HS-5 (cell line): ENCODE measurements around the gene DGUOK.
"Not testable (repeated sequence)": the region's sequence is repeated elsewhere in the genome, so short reads cannot be mapped to it uniquely, and the experiment has no call there.

ENCODE experiments used
- DNase-seq: peaks from one replicate; pipeline ENCODE4 v3.0.0-alpha.2; 2012; ENCODE audit warnings: low read depth

Gene DGUOK

DNA sequence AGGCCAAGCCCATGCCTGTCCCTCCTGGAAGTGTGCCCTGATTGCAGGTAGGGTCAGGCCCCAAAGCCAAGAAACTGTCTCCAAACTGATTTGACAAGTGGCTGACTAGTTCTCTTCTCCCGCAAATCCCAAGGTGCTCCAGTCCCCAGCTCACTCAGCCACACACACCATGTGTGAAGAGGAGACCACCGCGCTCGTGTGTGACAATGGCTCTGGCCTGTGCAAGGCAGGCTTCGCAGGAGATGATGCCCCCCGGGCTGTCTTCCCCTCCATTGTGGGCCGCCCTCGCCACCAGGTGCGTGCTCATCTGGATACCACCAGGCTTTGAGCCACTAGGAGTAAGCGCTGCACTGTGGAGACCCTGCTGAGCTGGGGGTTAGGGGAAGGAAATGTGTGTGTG, 25.5 kb upstream of the DGUOK start:
- DNase-seq: no peak

DNA sequence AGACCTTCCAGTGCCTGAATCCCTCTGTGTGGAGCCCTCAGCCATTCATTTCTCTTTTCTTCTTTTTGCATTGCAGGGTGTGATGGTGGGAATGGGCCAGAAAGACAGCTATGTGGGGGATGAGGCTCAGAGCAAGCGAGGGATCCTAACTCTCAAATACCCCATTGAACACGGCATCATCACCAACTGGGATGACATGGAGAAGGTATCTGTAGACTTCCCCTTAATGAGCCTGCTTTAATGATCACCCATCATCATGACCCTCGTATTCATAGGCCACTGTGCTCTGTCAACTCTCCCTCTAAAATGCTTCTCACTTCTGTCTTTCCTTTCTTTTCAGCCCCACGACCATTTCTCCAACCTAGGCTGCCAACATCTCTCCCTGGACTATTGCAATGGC, 24.4 kb upstream of the DGUOK start:
- DNase-seq: no peak

DNA sequence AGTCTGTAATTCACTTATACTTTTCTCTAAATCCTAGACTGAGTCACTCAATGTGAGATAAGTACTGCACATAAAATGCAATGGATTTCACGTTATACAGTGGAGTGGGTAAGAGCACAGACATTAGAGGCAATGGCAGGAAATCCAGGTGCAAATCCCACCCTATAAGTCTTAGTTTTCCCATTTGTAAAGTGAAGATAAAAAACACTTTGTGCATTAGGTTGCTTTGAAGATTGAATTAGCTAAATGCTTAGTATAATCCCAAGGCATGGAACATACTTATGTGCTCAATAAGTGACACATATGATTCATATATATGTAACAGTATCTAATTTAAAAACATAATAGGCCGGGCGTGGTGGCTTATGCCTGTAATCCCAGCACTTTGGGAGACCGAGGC, 23.4 kb upstream of the DGUOK start:
- DNase-seq: no peak

DNA sequence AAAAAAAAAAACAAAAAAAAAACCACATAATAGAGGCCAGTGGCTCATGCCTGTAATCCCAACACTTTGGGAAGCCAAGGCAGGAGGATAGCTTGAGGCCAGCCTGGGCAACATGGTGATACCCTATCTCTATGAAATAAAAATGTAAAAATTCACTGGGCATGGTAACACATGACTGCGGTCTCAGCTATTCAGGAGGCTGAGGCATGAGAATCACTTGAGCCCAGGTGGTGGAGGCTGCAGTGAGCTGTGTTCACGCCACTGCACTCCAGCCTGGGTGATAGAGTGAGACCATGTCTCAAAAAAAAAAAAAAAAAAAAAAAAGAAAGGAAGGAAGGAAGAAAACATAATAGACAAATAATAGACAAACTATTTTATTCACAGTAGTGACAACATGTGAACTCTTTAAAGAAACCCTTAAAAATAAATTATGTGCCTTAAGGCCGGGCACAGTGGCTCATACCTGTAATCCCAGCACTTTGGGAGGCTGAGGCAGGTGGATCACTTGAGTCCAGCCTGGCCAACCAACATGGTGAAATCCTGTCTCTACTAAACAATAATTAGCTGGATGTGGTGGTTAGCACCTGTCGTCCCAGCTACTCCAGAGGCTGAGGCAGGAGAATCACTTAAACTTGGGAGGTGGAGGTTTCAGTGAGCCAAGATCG, 22.6 kb upstream of the DGUOK start:
- not testable (repeated sequence) for DNase-seq

DNA sequence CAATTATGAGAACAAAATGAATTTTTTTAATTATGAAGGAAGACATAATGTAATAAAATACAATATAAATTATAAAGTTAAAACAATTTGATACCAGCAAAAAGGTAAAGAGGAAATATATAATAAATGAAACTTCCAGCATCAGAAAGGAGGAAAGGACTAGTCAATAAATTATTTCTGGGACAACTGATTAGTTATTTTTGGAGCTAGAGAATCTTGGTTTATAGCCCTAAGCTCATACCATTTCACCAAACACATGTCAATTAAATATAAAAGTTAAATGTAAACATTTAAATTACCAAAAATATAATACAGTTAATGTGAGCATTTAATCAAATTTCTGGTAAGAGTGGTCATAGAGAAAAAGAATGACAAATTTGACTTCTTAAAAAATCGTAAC, 21.7 kb upstream of the DGUOK start:
- no peak for DNase-seq

DNA sequence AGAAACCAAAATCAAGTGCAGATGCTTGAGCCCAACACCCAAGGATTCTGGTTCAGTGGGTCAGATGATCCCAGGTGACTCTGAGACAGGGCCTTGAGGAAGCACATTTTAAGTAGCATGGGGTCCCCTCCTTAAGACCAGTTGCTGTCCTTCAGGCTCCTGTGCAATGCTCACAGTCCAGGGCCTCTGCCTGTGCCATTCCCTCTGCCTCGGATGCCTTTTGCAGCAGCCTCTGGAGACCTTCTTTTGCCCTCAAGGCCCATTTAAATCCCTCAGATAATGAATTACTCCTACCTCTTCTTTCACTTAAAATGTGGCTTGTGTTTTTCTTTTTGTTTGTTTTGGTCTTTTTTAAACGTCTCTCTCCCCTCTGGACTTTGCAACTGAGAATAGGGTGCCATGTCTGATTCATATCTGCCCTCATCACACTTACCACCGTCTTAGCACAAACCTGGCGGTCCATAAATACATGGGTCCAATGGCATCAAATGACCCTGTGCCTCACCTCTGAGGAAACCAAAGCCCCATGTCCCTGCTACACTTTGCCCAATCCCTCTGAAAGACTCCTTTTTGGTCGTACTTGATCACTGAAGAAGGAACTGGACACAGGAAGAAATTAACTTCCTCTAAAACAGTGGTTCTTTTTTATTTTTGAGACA, 19.7 kb upstream of the DGUOK start:
- DNase-seq: no peak

DNA sequence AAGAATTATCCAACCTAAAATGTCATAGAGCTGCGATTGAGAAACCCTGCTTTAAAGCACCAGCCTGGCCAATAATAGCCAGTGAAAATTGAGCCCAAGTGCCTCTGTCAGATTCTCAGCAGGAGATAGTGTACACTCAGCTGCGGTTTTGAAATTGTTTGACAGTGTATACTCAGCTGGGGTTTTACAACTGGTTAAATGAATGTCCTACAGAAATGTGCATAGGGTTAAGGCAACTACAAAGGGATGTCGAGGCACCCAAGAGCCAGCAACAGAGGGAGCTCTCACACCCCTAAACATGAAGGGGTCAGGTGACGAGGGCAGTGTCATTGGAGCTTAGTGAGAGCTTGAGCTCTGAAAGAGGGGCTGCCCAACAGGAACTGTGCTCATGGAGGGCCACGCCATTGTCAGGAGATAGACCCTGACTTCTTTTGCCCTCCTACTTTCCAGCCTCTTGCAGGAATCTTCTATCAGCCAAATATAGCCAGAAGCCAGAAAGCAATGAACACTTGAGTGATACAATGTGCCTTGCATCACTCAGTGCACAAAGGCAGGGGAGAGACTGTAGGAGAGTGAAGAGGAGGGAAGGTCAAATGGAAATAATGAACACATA, 18.7 kb upstream of the DGUOK start:
- no peak for DNase-seq

DNA sequence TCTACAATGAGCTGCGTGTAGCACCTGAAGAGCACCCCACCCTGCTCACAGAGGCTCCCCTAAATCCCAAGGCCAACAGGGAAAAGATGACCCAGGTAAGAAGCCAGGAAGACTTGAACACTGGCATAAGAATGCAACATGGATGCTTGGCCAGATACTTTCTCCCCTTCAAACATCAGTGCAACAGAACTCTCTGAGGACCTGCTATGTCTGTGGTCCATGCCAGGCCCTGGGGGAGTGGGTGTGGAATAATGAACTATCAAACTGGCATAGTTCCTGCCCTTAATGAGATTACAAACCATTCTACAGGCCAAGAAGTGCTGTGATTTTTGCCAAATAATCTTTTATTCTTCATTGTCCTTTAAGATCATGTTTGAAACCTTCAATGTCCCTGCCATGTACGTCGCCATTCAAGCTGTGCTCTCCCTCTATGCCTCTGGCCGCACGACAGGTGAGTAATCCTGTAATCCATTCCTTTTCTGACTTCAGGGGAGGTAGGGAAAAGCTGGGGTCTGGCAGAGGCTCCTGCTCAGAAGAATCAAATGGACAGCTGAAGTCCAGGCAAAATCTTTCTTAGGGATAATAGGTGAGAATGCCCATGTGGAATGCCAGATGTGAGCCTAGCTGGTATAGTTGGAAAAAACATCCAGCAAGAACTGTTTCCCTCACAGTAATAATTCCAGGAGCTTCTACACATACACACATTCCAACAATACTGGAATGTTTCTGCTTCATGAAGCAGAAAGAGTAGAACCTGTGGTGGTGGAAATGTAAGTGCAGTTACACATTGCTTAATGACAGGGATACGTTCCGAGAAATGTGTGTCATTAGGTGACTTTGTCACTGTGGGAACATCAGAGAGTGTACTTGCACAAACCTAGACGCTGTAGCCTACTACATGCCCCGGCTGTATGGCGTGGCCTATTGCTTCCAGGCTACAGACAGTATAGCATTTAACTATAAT, 17.7 kb upstream of the DGUOK start:
- DNase-seq: no peak

DNA sequence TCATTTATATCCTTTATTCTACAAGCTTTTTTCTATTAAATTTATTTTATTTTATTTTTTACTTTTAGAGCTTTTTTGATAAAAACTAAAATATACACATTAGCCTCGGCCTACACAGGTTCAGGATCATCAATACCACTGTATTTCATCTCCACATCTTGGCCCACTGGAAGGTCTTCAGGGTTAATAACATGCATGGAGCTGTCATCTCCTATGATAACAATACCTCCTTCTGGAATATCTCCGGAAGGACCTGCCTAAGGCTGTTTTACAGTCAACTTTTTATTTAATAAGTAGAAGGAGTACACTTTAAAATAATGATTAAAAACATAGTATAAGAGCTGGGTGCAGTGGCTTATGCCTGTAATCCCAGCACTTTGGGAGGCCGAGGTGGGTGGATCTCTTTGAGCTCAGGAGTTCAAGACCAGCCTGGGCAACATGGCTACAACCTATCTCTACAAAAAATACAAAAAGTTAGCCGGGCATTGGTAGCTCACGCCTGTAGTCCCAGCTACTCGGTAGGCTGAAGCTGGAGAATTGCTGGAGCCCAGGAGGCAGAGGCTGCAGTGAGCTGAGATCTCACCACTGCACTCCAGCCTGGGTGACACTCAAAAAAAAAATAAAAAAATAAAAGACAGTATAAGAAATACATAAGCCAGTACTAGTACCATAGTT, 15.7 kb upstream of the DGUOK start:
- DNase-seq: no peak

DNA sequence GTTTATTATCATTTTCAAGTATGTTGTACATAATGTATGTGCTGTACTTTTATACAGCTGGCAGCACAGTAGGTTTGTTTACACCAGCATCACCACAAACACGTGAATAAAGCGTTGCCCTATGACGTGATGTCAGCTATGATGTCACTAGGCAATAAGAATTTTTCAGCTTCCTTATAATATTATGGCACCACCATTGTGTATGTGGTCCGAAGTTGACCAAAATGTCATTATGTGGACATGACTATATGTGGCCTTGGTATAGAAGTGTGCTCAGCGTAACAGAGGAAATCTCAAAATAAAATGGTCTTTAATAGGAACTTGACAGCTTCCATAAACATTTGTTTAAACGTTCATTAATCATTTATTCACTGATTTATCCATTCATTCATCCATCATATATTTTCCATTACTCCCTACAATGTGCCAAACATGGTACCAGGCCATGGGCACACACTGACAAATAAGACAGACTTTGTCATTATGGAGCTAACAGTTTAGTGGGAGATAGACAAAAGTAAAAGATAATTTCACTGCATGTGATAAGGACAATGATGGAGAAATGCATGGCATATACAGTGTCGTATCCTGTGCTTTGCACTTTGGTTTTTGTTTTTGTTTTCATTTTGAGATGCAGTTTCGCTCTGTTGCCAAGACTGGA, 15.0 kb upstream of the DGUOK start:
- no peak for DNase-seq

DNA sequence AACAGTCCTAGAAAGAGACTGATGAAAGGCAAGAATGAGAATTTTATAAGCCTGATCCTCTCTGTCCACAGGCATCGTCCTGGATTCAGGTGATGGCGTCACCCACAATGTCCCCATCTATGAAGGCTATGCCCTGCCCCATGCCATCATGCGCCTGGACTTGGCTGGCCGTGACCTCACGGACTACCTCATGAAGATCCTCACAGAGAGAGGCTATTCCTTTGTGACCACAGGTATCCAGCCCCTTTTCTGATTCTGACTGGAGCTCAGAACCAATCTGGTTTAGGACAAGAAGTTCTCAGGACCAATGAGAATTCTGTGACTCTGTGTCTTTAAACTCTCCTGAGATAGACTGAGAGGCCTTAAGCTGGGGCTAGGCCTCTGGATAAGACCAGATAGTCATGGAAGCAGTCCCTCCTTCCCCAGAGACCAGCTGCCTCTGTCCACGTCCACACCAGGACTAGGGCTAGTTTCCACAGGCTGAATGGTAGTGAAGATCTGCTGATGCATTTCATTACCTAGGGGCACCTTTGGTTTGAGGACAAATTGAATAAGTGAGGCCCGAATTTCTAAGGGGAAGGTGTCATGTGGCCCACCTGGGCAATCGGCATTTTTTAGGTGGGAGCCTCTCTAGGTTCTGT, 13.1 kb upstream of the DGUOK start:
- no peak for DNase-seq

DNA sequence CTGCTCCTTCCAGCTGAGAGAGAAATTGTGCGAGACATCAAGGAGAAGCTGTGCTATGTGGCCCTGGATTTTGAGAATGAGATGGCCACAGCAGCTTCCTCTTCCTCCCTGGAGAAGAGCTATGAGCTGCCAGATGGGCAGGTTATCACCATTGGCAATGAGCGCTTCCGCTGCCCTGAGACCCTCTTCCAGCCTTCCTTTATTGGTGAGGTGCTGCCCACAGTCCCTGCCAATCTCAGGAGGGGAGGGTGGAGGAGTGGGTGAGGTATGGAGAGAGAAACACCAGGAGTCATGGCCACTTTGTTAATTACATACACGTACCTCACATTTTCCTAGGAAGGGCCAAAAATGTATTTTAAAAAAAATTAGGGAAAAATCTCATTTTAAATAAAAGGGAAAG, 12.0 kb upstream of the DGUOK start:
- DNase-seq: no peak

DNA sequence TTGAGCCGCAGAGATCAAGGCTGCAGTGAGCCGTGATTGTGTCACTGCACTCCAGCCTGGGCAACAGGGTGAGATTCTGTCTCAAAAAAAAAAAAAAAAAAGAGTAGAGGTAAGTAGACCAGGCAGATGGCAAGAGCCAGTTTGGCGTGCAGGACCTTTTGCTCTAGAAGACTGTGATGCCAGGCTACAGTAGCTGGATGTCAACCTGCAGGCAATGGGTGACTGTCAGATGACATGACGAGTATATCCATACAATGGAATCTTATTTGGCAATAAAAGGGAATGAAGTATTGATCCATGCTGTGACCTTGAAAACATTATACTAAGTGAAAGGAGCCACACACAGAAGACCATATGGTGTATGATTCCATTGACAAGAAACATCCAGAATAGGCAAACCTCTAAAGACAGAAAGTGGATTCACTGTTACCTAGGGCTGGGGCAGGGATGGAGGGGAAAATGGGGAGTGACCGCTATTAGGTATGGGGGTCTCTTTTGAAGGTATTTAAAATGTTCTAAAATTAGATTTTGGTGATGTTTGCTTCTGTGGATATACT, 11.2 kb upstream of the DGUOK start:
- no peak for DNase-seq

DNA sequence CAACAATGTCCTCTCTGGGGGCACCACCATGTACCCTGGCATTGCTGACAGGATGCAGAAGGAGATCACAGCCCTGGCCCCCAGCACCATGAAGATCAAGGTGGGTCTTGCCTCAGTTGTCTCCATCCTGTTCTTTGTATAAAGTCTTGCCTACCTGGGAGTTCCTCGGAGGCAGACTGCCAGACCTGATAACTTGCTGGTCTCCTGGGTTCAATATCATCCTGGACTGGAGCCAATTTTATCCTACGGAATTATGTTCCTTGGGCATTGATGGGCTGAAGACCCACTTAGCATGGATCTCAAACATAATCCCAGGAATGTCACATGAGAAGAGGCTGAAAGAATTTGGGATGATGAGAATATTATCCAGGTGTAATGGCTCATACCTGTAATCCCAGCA, 10.0 kb upstream of the DGUOK start:
- DNase-seq: no peak

DNA sequence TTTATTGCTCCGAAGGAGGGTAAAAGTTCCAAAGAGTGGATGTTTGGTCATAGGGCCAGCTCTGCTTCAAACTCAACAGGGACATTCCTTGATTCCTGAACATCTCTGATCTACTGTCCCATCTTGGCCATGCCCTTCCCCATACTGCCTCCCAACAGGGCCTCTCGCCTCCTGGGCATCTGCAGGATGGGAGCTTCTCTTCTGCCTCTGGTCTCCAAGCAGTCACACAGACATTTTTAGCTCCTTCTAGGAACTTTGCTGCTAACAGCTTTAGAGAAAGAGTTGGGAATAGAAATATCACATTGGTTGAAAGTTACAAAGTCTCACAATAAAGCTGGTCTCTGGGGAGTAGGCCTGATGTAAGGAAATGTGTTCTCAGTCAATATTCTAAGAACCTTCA, 9.4 kb upstream of the DGUOK start:
- DNase-seq: no peak

DNA sequence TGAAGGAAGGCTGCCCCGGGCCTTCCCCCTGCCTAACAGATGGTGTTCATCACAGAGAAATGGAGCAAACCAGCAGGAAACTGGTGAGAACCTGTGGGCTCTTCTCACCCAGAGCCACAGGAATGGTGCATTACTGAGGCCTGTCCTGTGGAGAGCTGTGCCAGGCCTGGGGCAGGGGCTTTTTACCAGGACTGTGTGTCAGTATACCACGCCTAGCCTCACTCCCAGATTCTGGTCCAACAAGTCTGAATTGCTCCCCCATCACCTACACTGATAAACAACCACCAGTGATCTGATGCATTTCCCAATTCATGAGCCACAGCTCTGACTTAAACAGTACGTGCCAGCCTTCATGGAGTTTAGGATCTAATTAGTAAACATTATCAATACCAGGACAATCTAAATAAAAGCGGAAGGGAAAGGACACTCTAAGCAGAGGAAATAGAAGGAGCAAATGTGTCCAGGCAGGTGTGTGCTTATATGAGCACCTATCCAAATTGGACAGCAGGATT, 8.9 kb upstream of the DGUOK start:
- DNase-seq: no peak

DNA sequence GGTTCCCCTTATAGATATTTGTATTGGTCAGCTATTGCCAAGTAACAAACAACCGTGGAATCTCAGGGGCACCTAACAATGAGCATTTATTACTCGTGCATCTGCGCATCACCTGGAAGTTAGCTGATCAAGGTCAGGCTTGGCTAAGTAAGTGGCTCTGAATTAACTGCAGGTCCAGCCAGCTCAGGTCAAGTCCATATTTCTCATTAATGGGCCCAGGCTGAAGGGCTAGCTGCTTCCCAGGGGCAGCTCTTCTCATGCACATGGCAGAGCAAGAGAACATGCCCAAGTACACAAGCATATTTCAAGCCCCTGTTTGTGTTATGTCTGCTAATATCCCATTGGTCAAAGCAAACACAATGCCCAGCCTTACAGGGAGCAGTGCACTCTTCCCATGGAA, 7.8 kb upstream of the DGUOK start:
- DNase-seq: no peak

DNA sequence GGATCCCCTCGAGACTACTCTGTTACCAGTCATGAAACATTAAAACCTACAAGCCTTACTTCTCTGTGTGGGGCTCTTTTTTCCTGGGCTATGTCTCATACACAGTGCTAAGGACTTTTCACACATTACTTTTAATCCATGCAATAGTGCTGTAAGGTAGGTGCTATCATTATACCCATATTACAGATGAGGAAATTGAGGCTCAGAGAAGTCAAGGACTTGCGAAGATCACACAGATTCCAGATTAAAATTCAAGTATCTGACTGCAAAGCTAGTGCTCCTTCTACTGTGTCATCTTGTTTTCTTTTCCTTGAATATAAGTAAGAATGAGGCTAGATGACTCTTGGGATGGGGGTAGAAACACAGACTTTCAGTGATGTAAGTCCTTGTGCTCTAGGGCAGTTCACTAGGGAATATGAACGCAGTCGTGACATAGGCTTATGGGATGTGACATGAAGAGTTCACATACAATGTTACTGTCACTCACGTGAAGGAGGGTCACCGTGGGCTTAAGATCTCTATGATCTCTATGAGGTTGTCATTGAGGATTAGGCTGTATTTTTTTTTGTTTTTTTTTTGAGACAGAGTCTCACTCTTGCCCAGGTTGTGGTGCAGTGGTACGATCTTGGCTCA, 7.0 kb upstream of the DGUOK start:
- DNase-seq: no peak

DNA sequence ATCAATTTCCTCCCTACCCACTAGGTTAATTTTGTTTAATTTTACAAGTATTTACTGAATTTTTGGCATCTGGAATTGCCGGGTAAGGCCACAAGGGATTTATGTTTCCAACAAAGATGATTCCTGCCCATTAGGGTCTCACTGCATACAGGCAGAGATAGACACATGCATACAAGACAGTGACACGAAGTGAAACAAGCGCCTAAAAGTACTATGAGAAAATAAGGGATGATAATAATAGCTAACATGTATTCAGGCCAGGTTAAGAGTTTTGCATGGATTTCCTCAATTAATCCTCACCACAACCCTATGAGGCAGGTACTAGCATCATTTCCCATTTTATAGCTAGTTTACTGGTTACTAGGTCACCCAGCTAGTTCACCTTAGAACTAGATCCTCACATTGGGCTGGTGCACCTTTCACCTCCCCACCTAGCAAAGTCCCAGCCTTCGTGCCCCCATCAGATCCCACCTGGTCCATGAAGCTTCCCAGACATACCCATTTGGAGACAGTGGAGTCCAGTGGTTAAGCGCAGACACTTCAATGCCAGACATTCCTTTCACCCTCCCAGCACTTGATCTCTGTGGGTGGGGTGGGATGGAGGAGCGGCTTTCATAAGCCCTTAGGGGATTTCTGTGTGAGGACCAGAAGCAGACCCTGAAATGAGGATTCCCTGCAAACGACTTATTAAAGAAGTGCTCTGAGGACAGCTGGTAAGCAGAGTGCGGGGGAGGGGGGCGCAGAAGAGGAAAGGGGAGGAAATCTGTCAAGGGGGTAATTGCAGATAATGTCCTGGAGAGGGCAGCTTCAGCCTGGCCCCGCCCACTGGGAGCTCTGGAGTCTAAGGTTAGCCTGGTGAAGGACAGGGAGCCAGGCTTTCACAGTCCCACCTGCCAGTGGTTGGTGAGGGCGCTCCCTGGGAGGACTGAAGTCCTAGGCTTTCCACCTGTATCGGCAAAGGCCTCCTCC, 5.8 kb upstream of the DGUOK start:
- no peak for DNase-seq
